Vagina (tissue), 2 donors: ENCODE results near the gene PPP2R2B. TPM values are rescaled to one million over a fixed set of nuclear protein-coding genes. Genes with fewer than 3 reads are reported as not detected.

ENCODE experiments used
- DNase-seq, 2 donors: peaks; one replicate each; pipeline ENCODE4 v3.0.0-alpha.2; 2017; ENCODE audit errors: extremely low spot score in 2 of 2
- H3K27ac ChIP-seq: fragments of 200-600 bp; sonication (generic); one replicate; pipeline ENCODE4 v1.5.1; 2019
- H3K27me3 ChIP-seq: fragments of 200-600 bp; sonication (generic); one replicate; pipeline ENCODE4 v1.5.1; 2019
- H3K36me3 ChIP-seq, 2 donors: fragments of 200-600 bp; sonication (generic); one replicate each; pipeline ENCODE4 v1.5.1; 2017 to 2019
- H3K4me1 ChIP-seq: fragments of 200-600 bp; sonication (generic); one replicate; pipeline ENCODE4 v1.5.1; 2019
- H3K4me3 ChIP-seq, 2 donors: fragments of 200-600 bp; sonication (generic); 1 replicate in 1 of 2; 2 replicates in 1 of 2; pipeline ENCODE4 v1.5.1; 2016 to 2019
- H3K9me3 ChIP-seq: fragments of 200-600 bp; sonication (generic); one replicate; pipeline ENCODE4 v1.5.1; 2019
- POLR2A ChIP-seq, 2 donors: fragments of 450-650 bp; IDR thresholded peaks; one replicate each; pipeline ENCODE4 v1.6.1; 2017; ENCODE audit warnings: antibody characterized with exemption in 2 of 2, mild to moderate bottlenecking in 2 of 2, moderate library complexity in 2 of 2
- POLR2AphosphoS5 ChIP-seq, 2 donors: sonication (generic); formaldehyde crosslinking; IDR thresholded peaks; one replicate each; pipeline ENCODE4 v1.9.0; 2017; ENCODE audit warnings: antibody characterized with exemption in 2 of 2, mild to moderate bottlenecking in 2 of 2, low read depth in 1 of 2; ENCODE audit not compliant: insufficient read depth in 1 of 2
- intact Hi-C: fragments of 100-400 bp; cut with DNase I; formaldehyde crosslinking; loops from one replicate; pipeline ENCODE4 v1.15.1; 2023
- total RNA-seq: library from RNA; depleted of rRNA; stranded (reverse); fragments of >200 nt; gene quantifications from one replicate; pipeline ENCODE4 v1.2.3, GENCODE V29; 2016
- TF ChIP-seq, protein P1 (sequence below), 3 experiments: fragments of 450-650 bp in 2 of 3; fragments of 200-600 bp in 1 of 3; sonication (generic) in 1 of 3; IDR thresholded peaks; one replicate each; pipeline ENCODE4 v1.5.1; 2017 to 2019; ENCODE audit warnings: antibody characterized with exemption in 3 of 3, mild to moderate bottlenecking in 2 of 3, moderate library complexity in 2 of 3

PPP2R2B gene
- total RNA-seq, 1 donor from 2014 or later = 6.6 TPM

DNA sequence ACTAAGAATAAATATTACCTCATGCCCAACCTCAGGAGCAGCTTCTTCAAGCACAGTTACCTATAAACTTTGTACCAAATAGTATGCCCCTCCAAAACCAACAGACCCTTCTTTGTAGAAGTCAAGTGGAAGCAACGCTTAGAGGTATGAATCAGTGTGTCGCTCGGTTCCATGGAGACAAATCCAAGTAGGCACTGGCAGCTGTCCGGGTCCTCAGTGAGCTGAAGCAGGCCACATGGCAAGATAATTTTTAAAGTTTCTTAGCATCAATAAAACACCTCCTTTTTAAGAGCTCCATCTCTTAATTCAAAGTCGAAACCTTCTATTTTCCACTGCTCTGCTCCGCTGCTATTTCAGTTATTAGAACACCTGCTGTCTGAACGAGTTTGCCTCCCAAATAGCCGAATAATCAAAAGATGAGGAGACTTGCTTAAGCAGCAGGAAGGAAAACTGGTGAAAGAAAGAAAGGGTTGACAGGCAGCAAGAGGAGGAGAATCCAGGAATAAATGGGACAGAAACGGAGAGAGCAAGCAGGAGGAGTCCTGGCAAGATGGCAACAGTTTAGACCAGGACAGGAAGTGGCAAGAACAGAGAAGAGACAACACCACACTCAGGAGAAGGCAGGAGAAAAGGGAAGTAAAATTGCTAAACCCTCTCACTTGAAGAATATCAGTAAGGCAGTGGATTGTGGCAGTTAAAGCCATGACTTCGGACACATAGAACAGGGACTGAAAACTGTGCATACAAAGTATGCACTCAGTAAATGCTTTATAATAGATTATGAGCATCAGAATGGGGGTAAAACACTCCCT, 65.0 kb downstream of the PPP2R2B start:
- Histone ChIP-seq H3K36me3 (no peaks in the 10 kb centered on the region), H3K4me1 (no peaks in the 10 kb centered on the region), H3K4me3 (no peak overlapping the region), H3K27ac (no peak overlapping the region), H3K9me3 (no peaks in the 10 kb centered on the region), H3K27me3 (no peaks in the 10 kb centered on the region)
- intact Hi-C loops = no loop called here
- TF ChIP-seq POLR2A (IDR thresholded peaks at IDR 0.05) (no peak), POLR2AphosphoS5 (IDR thresholded peaks at IDR 0.05; ENCODE audit: insufficient read depth in 1 of 2, low read depth in 1 of 2) (no peak)
- TF ChIP-seq, protein P1, sequence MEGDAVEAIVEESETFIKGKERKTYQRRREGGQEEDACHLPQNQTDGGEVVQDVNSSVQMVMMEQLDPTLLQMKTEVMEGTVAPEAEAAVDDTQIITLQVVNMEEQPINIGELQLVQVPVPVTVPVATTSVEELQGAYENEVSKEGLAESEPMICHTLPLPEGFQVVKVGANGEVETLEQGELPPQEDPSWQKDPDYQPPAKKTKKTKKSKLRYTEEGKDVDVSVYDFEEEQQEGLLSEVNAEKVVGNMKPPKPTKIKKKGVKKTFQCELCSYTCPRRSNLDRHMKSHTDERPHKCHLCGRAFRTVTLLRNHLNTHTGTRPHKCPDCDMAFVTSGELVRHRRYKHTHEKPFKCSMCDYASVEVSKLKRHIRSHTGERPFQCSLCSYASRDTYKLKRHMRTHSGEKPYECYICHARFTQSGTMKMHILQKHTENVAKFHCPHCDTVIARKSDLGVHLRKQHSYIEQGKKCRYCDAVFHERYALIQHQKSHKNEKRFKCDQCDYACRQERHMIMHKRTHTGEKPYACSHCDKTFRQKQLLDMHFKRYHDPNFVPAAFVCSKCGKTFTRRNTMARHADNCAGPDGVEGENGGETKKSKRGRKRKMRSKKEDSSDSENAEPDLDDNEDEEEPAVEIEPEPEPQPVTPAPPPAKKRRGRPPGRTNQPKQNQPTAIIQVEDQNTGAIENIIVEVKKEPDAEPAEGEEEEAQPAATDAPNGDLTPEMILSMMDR (IDR thresholded peaks at IDR 0.05) = no peak
- no peak for DNase-seq

DNA sequence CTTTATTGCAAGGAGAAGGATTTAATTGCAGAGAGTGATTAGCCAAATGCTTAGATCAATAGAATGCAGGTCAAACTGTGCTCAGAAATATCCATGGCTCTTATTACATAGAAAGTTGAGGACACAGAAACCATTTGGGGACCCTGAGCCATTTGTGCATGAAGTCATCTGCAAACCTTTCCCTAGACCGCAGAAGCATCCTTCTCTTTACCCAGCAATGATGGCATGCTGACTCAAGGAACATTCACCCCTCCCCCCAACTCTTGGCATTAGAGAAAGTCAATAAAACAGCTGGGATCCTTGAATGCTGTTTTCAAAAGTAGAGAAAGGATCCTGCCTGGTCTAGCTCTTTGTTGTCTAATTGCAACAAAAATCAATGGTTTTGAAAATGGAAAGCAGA, 73.5 kb downstream of the PPP2R2B start:
- TF ChIP-seq POLR2AphosphoS5 (IDR thresholded peaks at IDR 0.05; ENCODE audit: insufficient read depth in 1 of 2, low read depth in 1 of 2) = no peak
- TF ChIP-seq, protein P1 (IDR thresholded peaks at IDR 0.05) = no peak
- TF ChIP-seq POLR2A (IDR thresholded peaks at IDR 0.05) = no peak
- H3K9me3 ChIP-seq = no peaks in the 10 kb centered on the region
- no peak overlapping the region for H3K4me3 ChIP-seq
- H3K27ac ChIP-seq = no peak overlapping the region
- intact Hi-C loops = no loop called here
- no peak for DNase-seq
- H3K27me3 ChIP-seq = no peaks in the 10 kb centered on the region
- no peaks in the 10 kb centered on the region for H3K4me1 ChIP-seq
- H3K36me3 ChIP-seq = no peaks in the 10 kb centered on the region

DNA sequence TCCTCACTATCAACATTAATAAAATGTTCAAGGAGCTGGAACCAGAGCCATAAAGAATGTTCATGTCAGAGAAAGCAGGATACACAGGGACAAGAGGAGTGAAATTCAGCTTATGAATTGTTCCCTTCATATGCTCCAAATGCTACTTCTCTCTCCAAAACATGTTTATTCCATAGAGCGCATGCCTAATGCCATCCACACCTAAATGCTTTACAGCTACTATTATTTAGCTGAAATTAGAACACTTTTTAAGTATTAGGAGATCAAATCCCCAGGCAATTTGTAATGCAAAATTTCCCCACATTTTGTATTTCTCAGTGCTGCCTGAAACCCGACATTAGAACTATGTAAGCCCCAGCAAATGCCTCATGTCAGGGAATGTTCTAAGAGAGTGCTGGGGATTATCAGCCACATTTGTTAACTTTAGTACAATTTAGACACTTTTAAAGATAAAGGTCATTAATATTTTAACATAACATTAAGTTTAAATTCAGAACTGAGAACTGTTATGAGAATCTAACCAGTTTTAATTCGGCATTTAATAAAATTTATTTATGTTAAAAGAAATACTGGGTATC, 75.5 kb downstream of the PPP2R2B start:
- intact Hi-C loops = no loop called here
- Histone ChIP-seq H3K27ac (no peak overlapping the region), H3K4me1 (no peaks in the 10 kb centered on the region), H3K9me3 (no peaks in the 10 kb centered on the region), H3K36me3 (no peaks in the 10 kb centered on the region), H3K27me3 (no peaks in the 10 kb centered on the region), H3K4me3 (no peak overlapping the region)
- DNase-seq = no peak
- TF ChIP-seq, protein P1 (IDR thresholded peaks at IDR 0.05) = no peak

DNA sequence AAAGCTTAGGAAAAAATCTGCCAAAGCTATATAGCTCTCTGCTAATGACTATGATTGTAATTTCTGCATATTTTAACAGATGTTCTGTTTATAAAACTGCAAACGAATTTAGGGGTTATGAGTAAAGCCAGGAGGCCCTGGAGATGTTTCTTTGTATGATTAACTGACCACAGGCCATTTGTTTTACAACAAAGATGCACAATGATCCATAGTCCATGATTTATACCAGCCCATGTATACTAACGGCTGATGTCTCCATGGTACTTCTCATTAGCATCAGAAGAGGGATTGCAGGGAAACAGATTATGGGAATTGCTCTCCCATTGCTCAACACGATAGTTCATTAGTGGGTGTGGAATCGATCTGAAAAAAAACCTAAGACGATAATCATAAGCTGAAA, 78.9 kb downstream of the PPP2R2B start:
- Histone ChIP-seq H3K9me3 (no peaks in the 10 kb centered on the region), H3K27ac (no peak overlapping the region), H3K36me3 (no peaks in the 10 kb centered on the region), H3K4me1 (no peaks in the 10 kb centered on the region), H3K4me3 (no peak overlapping the region), H3K27me3 (no peaks in the 10 kb centered on the region)
- intact Hi-C loops = no loop called here
- DNase-seq = no peak
- TF ChIP-seq POLR2AphosphoS5 (IDR thresholded peaks at IDR 0.05; ENCODE audit: insufficient read depth in 1 of 2, low read depth in 1 of 2) (no peak), POLR2A (IDR thresholded peaks at IDR 0.05) (no peak)
- TF ChIP-seq, protein P1 (IDR thresholded peaks at IDR 0.05) = no peak

DNA sequence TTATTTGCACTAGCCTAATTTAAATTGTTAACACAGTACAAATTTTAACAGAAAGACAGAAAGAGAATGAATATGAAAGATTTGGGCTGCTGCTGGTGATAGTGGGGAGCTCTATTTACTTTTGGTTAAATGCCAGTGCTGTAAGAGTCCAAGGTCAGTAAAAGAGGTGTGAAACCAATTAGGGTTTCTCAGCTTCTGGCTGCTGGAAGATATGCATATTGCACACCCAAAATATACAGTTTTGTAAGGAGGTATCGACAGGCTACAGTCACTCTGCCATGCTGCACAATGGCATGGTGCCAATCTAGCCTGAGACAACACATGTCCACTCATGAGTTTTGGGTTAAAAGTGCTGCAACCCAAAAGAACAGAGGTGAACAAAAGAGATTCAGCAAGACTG, 79.3 kb downstream of the PPP2R2B start:
- H3K36me3 ChIP-seq = no peaks in the 10 kb centered on the region
- no peak overlapping the region for H3K4me3 ChIP-seq
- DNase-seq = no peak
- no peaks in the 10 kb centered on the region for H3K27me3 ChIP-seq
- peaks cover 4% of the 10 kb centered on the region for H3K4me1 ChIP-seq
- TF ChIP-seq, protein P1 (IDR thresholded peaks at IDR 0.05) = no peak
- TF ChIP-seq POLR2A (IDR thresholded peaks at IDR 0.05) (no peak), POLR2AphosphoS5 (IDR thresholded peaks at IDR 0.05; ENCODE audit: insufficient read depth in 1 of 2, low read depth in 1 of 2) (no peak)
- no peaks in the 10 kb centered on the region for H3K9me3 ChIP-seq
- H3K27ac ChIP-seq = no peak overlapping the region
- intact Hi-C loops = no loop called here
